ENCODE measurements around the gene ELOVL5. TPM values are rescaled to one million over a fixed set of nuclear protein-coding genes. Genes with fewer than 3 reads are reported as not detected.

Gene ELOVL5
- total RNA-seq, 1 experiment from 2014 or later = 121 TPM

DNA sequence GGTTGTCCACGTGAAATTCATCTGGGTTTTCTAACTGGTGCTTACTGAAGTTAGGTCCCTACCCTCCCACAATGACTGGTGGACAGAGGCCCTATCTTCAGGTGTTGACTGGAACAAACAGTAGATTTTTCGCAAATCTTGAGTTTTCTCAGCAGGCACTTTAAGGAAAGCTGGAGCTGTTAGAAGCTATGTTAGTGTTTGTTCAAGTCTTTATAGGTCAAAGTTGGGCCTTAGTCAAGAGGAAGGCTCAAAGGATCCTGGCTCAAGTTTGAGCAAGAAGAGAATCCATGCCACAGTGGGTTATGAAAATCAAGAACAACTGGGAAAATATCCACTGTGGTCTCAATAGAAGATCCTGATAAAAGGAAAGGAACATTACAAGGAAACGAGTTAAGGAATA, 48.5 kb upstream of the ELOVL5 start:
- no peaks in the 10 kb centered on the region for H3K9me3 ChIP-seq (ENCODE audit: control insufficient read depth, low read depth, low read length)
- no peak overlapping the region for H3K23ac ChIP-seq (ENCODE audit: insufficient read length, low read depth, low read length)
- no peak overlapping the region for H3K9ac ChIP-seq (ENCODE audit: extremely low read depth, insufficient read length, low read length)
- H3K23me2 ChIP-seq (ENCODE audit: insufficient read length, low read depth, low read length, poor library complexity, severe bottlenecking) = no peaks in the 10 kb centered on the region
- H2AK5ac ChIP-seq (ENCODE audit: insufficient read length, low read length) = no peak overlapping the region
- H2BK15ac ChIP-seq (ENCODE audit: low read depth, low read length) = no peak overlapping the region
- H2BK12ac ChIP-seq (ENCODE audit: insufficient read length, low read depth, low read length) = no peak overlapping the region
- no peak for DNase-seq
- no peaks in the 10 kb centered on the region for H3K79me1 ChIP-seq (ENCODE audit: insufficient read depth, low read depth, low read length, poor library complexity, severe bottlenecking)
- no peaks in the 10 kb centered on the region for H3K79me2 ChIP-seq (ENCODE audit: insufficient read depth, low read length)
- no peak overlapping the region for H3K56ac ChIP-seq (ENCODE audit: insufficient read length, low read depth, low read length)
- no peak overlapping the region for H3K4me3 Mint-ChIP-seq
- no peak overlapping the region for H2BK5ac ChIP-seq (ENCODE audit: insufficient read length, low read length)
- no CpG with 5 or more reads among the region's 3 CpGs for WGBS (ENCODE audit: extremely low coverage, insufficient read length, low lambda C conversion rate)
- H3K27ac Mint-ChIP-seq = no peak overlapping the region
- no peaks in the 10 kb centered on the region for H3K36me3 Mint-ChIP-seq (ENCODE audit: insufficient read depth in 1 of 3, low read depth in 3 of 3)
- no peaks in the 10 kb centered on the region for H3K27me3 ChIP-seq (ENCODE audit: insufficient read depth, low read length)
- H3K4me1 ChIP-seq (ENCODE audit: insufficient read depth, low read length) = no peaks in the 10 kb centered on the region
- H3K4me2 ChIP-seq (ENCODE audit: insufficient read depth, insufficient read length, low read length) = no peak overlapping the region
- H3K4ac ChIP-seq (ENCODE audit: low read depth, low read length) = no peak overlapping the region
- H3K4me1 Mint-ChIP-seq = peaks cover 4 to 6% of the 10 kb centered on the region in 2 experiments; a peak in 3 of 4 replicates
- H3K27ac ChIP-seq (ENCODE audit: insufficient read length, low read depth, low read length) = no peak overlapping the region
- H2AFZ ChIP-seq (ENCODE audit: low read length) = no peak overlapping the region
- H4K5ac ChIP-seq (ENCODE audit: insufficient read length, low read depth, low read length) = no peak overlapping the region
- no peak overlapping the region for H3T11ph ChIP-seq (ENCODE audit: low read length)
- H3K18ac ChIP-seq (ENCODE audit: insufficient read length, low read depth, low read length) = no peak overlapping the region
- no peak overlapping the region for H2BK20ac ChIP-seq (ENCODE audit: low read depth, low read length, poor library complexity, severe bottlenecking)
- no peak overlapping the region for H4K91ac ChIP-seq (ENCODE audit: insufficient read length, low read depth, low read length)
- H4K20me1 ChIP-seq (ENCODE audit: control insufficient read depth, insufficient read depth, insufficient read length) = no peaks in the 10 kb centered on the region
- no peak overlapping the region for H2BK120ac ChIP-seq (ENCODE audit: low read depth, low read length, poor library complexity, severe bottlenecking)
- TF ChIP-seq, protein P1, sequence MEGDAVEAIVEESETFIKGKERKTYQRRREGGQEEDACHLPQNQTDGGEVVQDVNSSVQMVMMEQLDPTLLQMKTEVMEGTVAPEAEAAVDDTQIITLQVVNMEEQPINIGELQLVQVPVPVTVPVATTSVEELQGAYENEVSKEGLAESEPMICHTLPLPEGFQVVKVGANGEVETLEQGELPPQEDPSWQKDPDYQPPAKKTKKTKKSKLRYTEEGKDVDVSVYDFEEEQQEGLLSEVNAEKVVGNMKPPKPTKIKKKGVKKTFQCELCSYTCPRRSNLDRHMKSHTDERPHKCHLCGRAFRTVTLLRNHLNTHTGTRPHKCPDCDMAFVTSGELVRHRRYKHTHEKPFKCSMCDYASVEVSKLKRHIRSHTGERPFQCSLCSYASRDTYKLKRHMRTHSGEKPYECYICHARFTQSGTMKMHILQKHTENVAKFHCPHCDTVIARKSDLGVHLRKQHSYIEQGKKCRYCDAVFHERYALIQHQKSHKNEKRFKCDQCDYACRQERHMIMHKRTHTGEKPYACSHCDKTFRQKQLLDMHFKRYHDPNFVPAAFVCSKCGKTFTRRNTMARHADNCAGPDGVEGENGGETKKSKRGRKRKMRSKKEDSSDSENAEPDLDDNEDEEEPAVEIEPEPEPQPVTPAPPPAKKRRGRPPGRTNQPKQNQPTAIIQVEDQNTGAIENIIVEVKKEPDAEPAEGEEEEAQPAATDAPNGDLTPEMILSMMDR (conservative IDR thresholded peaks at IDR 0.05) = no peak
- H3K14ac ChIP-seq (ENCODE audit: insufficient read depth, low read length) = no peak overlapping the region
- no peaks in the 10 kb centered on the region for H3K9me3 Mint-ChIP-seq
- H4K8ac ChIP-seq (replicated peaks; ENCODE audit: insufficient read length, low read depth, low read length) = no peak overlapping the region
- no peaks in the 10 kb centered on the region for H3K27me3 Mint-ChIP-seq (ENCODE audit: low read depth)

All from H9 (cell line).